ENCODE measurements around the gene CASP5.
"Not testable (repeated sequence)": the region's sequence is repeated elsewhere in the genome, so short reads cannot be mapped to it uniquely, and the experiment has no call there.

The CASP5 gene
- total RNA-seq: 0 reads per million in 2 experiments

GRCh38 chr11:105023003-105023402 lies at the start of gene CASP5:
TSS of gene CASP5 (minus strand) at chr11:105023168. CDS start at chr11:105023136, 32 bp downstream.
- no peak for DNase-seq (ENCODE audit: low read depth)

- not testable (repeated sequence) for DNase-seq (ENCODE audit: low read depth)
Measured at GRCh38 chr11:105072080-105072479, 49.1 kb upstream of the CASP5 start.

- DNase-seq (ENCODE audit: low read depth): no peak
Measured at GRCh38 chr11:105071089-105071732, 48.2 kb upstream of the CASP5 start.

GRCh38 chr11:105070306-105070705 lies 47.3 kb upstream of the CASP5 start:
- DNase-seq (ENCODE audit: low read depth): no peak

GRCh38 chr11:105069749-105070148 lies 46.8 kb upstream of the CASP5 start:
- not testable (repeated sequence) for DNase-seq (ENCODE audit: low read depth)

- not testable (repeated sequence) for DNase-seq (ENCODE audit: low read depth)
Measured at GRCh38 chr11:105063245-105063941, 40.4 kb upstream of the CASP5 start.

GRCh38 chr11:105057432-105057831 lies 34.5 kb upstream of the CASP5 start:
- DNase-seq (ENCODE audit: low read depth): no peak

GRCh38 chr11:105056446-105056845 lies 33.5 kb upstream of the CASP5 start:
- no peak for DNase-seq (ENCODE audit: low read depth)

GRCh38 chr11:105054723-105055493 lies 31.9 kb upstream of the CASP5 start:
- no peak for DNase-seq (ENCODE audit: low read depth)

- no peak for DNase-seq (ENCODE audit: low read depth)
Measured at GRCh38 chr11:105052487-105052886, 29.5 kb upstream of the CASP5 start.

GRCh38 chr11:105051559-105051958 lies 28.6 kb upstream of the CASP5 start:
- no peak for DNase-seq (ENCODE audit: low read depth)

GRCh38 chr11:105049481-105049880 lies 26.5 kb upstream of the CASP5 start:
- no peak for DNase-seq (ENCODE audit: low read depth)

GRCh38 chr11:105046898-105047579 lies 24.1 kb upstream of the CASP5 start:
- no peak for DNase-seq (ENCODE audit: low read depth)

- no peak for DNase-seq (ENCODE audit: low read depth)
Measured at GRCh38 chr11:105045676-105046296, 22.8 kb upstream of the CASP5 start.

- DNase-seq (ENCODE audit: low read depth): not testable (repeated sequence)
Measured at GRCh38 chr11:105044557-105045524, 21.9 kb upstream of the CASP5 start, which contains the start of gene CARD16. TSS of gene CARD16 (minus strand) at chr11:105045335. CDS start at chr11:105045297, 38 bp downstream.

GRCh38 chr11:105042178-105042577 lies 19.2 kb upstream of the CASP5 start:
- DNase-seq (ENCODE audit: low read depth): no peak

- DNase-seq (ENCODE audit: low read depth): no peak
Measured at GRCh38 chr11:105040703-105041102, 17.7 kb upstream of the CASP5 start.

GRCh38 chr11:105034813-105035620 lies 12.0 kb upstream of the CASP5 start, which contains the start of gene CASP1:
TSS of gene CASP1 (minus strand) at chr11:105035144. CDS start at chr11:105035113, 31 bp downstream.
- DNase-seq (ENCODE audit: low read depth): no peak

GRCh38 chr11:105034388-105034787 lies 11.4 kb upstream of the CASP5 start:
- not testable (repeated sequence) for DNase-seq (ENCODE audit: low read depth)
